Omental fat pad (tissue), 4 donors: ENCODE results near the gene KRTAP12-4. TPM values are rescaled to one million over a fixed set of nuclear protein-coding genes. Genes with fewer than 3 reads are reported as not detected.
"Not testable (repeated sequence)": the region's sequence is repeated elsewhere in the genome, so short reads cannot be mapped to it uniquely, and the experiment has no call there.

ENCODE experiments used
- ATAC-seq: fragments of 150-250 bp; one replicate; pipeline ENCODE4 v1.9.1; 2016; ENCODE audit warnings: mild to moderate bottlenecking, moderate library complexity; ENCODE audit not compliant: low FRiP score
- DNase-seq: peaks from one replicate; pipeline ENCODE4 v3.0.0-alpha.2; 2019; ENCODE audit warnings: low spot score
- CTCF ChIP-seq, 3 donors: fragments of 450-650 bp; IDR thresholded peaks; one replicate each; pipeline ENCODE4 v1.5.1; 2016 to 2017; ENCODE audit warnings: antibody characterized with exemption in 3 of 3, mild to moderate bottlenecking in 3 of 3, moderate library complexity in 2 of 3
- total RNA-seq, 4 donors: library from RNA; depleted of rRNA; stranded (reverse); fragments of >200 nt; gene quantifications; one replicate each; pipeline ENCODE4 v1.1.0, GENCODE V29; 2016

KRTAP12-4 gene
- total RNA-seq, 4 donors from 2014 or later = not detected

- no peak for TF ChIP-seq CTCF (IDR thresholded peaks at IDR 0.05)
- ATAC-seq (no peak), DNase-seq (no peak)
Observed at GRCh38 chr21:44636209-44637017, 18.0 kb downstream of the KRTAP12-4 start.

GRCh38 chr21:44632067-44632466 lies 22.4 kb downstream of the KRTAP12-4 start:
- ATAC-seq (no peak), DNase-seq (no peak)
- no peak for TF ChIP-seq CTCF (IDR thresholded peaks at IDR 0.05)

GRCh38 chr21:44630440-44630839 lies 24.0 kb downstream of the KRTAP12-4 start:
- ATAC-seq (no peak), DNase-seq (no peak)
- no peak for TF ChIP-seq CTCF (IDR thresholded peaks at IDR 0.05)

GRCh38 chr21:44628707-44629391 lies 25.6 kb downstream of the KRTAP12-4 start:
- no peak for DNase-seq
- no peak for TF ChIP-seq CTCF (IDR thresholded peaks at IDR 0.05)
- no peak for ATAC-seq

GRCh38 chr21:44627831-44628233 lies 26.6 kb downstream of the KRTAP12-4 start:
- not testable (repeated sequence) for DNase-seq, ATAC-seq

GRCh38 chr21:44627181-44627822 lies 27.2 kb downstream of the KRTAP12-4 start:
- not testable (repeated sequence) for ATAC-seq, DNase-seq

GRCh38 chr21:44626673-44627143 lies 27.8 kb downstream of the KRTAP12-4 start, which contains the start of gene KRTAP10-9:
KRTAP10-9 (plus strand) TSS chr21:44627093; CDS start chr21:44627172, 79 bp downstream.
- ATAC-seq = no peak
- DNase-seq = no peak
- TF ChIP-seq CTCF (IDR thresholded peaks at IDR 0.05) = no peak
